ENCODE measurements around the gene ZKSCAN5. TPM values are rescaled to one million over a fixed set of nuclear protein-coding genes. Genes with fewer than 3 reads are reported as not detected.
"Not testable (repeated sequence)": the region's sequence is repeated elsewhere in the genome, so short reads cannot be mapped to it uniquely, and the experiment has no call there.

ZKSCAN5 gene
- total RNA-seq, 1 donor from 2014 or later, result 15.3 TPM

GRCh38 chr7:99500637-99501009, 3.8 kb upstream of the ZKSCAN5 start:
- Histone ChIP-seq H3K4me2 (ENCODE audit: low read length) (peak overlapping the region; percentile 97), H3K4me1 (ENCODE audit: insufficient read depth, low read length) (peaks cover 10% of the 10 kb centered on the region), H3K79me2 (ENCODE audit: insufficient read depth, low read length) (peaks cover 61% of the 10 kb centered on the region), H2AFZ (ENCODE audit: low read depth, low read length) (peak overlapping the region; percentile 85), H3K27ac (ENCODE audit: low read depth, low read length) (peak overlapping the region; percentile 90), H3K9ac (ENCODE audit: low read length) (peak overlapping the region; percentile 96), H3K27me3 (ENCODE audit: insufficient read depth, low read length) (no peaks in the 10 kb centered on the region), H3K9me3 (ENCODE audit: insufficient read depth, low read depth, low read length) (no peaks in the 10 kb centered on the region), H4K20me1 (ENCODE audit: insufficient read depth, low read length) (peaks cover 24% of the 10 kb centered on the region), H3K36me3 (ENCODE audit: insufficient read depth, low read length) (no peaks in the 10 kb centered on the region), H3K4me3 (ENCODE audit: insufficient read depth, low read depth, low read length) (peak overlapping the region; percentile 97)
- TF ChIP-seq CTCF (IDR thresholded peaks at IDR 0.05; ENCODE audit: insufficient read depth, low read depth, low read length) (no peak), EZH2 (IDR thresholded peaks at IDR 0.05; ENCODE audit: insufficient read depth, low read length) (no peak)
- no peaks in the 10 kb centered on the region for H3K27me3 Mint-ChIP-seq (ENCODE audit: low read depth, unreplicated experiment)
- no peaks in the 10 kb centered on the region for H3K9me3 Mint-ChIP-seq (ENCODE audit: unreplicated experiment)
- H3K36me3 Mint-ChIP-seq (ENCODE audit: low read depth, unreplicated experiment), result peaks cover 3% of the 10 kb centered on the region
- H3K4me1 Mint-ChIP-seq (ENCODE audit: low read depth, unreplicated experiment), result peaks cover 9% of the 10 kb centered on the region
- peak overlapping the region; percentile 98 for H3K27ac Mint-ChIP-seq (ENCODE audit: unreplicated experiment)
- FAIRE-seq (no peak), DNase-seq (ENCODE audit: low read depth) (no peak)
- H3K4me3 Mint-ChIP-seq (ENCODE audit: unreplicated experiment), result peak overlapping the region; percentile 100

GRCh38 chr7:99501236-99501635, 3.2 kb upstream of the ZKSCAN5 start:
- H3K4me1 ChIP-seq (ENCODE audit: insufficient read depth, low read length), result peaks cover 16% of the 10 kb centered on the region
- not testable (repeated sequence) for H3K9me3 Mint-ChIP-seq (ENCODE audit: unreplicated experiment); H3K9ac ChIP-seq (ENCODE audit: low read length); FAIRE-seq; H3K36me3 Mint-ChIP-seq (ENCODE audit: low read depth, unreplicated experiment); H2AFZ ChIP-seq (ENCODE audit: low read depth, low read length); H3K27me3 ChIP-seq (ENCODE audit: insufficient read depth, low read length); H3K27me3 Mint-ChIP-seq (ENCODE audit: low read depth, unreplicated experiment); H3K27ac Mint-ChIP-seq (ENCODE audit: unreplicated experiment); H3K4me3 ChIP-seq (ENCODE audit: insufficient read depth, low read depth, low read length); H3K9me3 ChIP-seq (ENCODE audit: insufficient read depth, low read depth, low read length); H3K36me3 ChIP-seq (ENCODE audit: insufficient read depth, low read length); H3K27ac ChIP-seq (ENCODE audit: low read depth, low read length); DNase-seq (ENCODE audit: low read depth)
- peaks cover 15% of the 10 kb centered on the region for H3K4me1 Mint-ChIP-seq (ENCODE audit: low read depth, unreplicated experiment)
- peaks cover 23% of the 10 kb centered on the region for H4K20me1 ChIP-seq (ENCODE audit: insufficient read depth, low read length)
- peak overlapping the region; percentile 97 for H3K4me2 ChIP-seq (ENCODE audit: low read length)
- H3K79me2 ChIP-seq (ENCODE audit: insufficient read depth, low read length), result peaks cover 61% of the 10 kb centered on the region
- peak overlapping the region; percentile 100 for H3K4me3 Mint-ChIP-seq (ENCODE audit: unreplicated experiment)

- peaks cover 3% of the 10 kb centered on the region for H3K36me3 Mint-ChIP-seq (ENCODE audit: low read depth, unreplicated experiment)
- Histone ChIP-seq H2AFZ (ENCODE audit: low read depth, low read length) (peak overlapping the region; percentile 92), H3K4me1 (ENCODE audit: insufficient read depth, low read length) (peaks cover 13% of the 10 kb centered on the region), H3K9me3 (ENCODE audit: insufficient read depth, low read depth, low read length) (no peaks in the 10 kb centered on the region), H4K20me1 (ENCODE audit: insufficient read depth, low read length) (peaks cover 6% of the 10 kb centered on the region), H3K4me3 (ENCODE audit: insufficient read depth, low read depth, low read length) (peak overlapping the region; percentile 89), H3K79me2 (ENCODE audit: insufficient read depth, low read length) (peaks cover 63% of the 10 kb centered on the region), H3K4me2 (ENCODE audit: low read length) (peak overlapping the region; percentile 94), H3K36me3 (ENCODE audit: insufficient read depth, low read length) (no peaks in the 10 kb centered on the region), H3K27me3 (ENCODE audit: insufficient read depth, low read length) (no peaks in the 10 kb centered on the region), H3K9ac (ENCODE audit: low read length) (peak overlapping the region; percentile 91), H3K27ac (ENCODE audit: low read depth, low read length) (peak overlapping the region; percentile 93)
- peak overlapping the region; percentile 99 for H3K4me3 Mint-ChIP-seq (ENCODE audit: unreplicated experiment)
- FAIRE-seq, result no peak
- peaks cover 13% of the 10 kb centered on the region for H3K4me1 Mint-ChIP-seq (ENCODE audit: low read depth, unreplicated experiment)
- no peaks in the 10 kb centered on the region for H3K9me3 Mint-ChIP-seq (ENCODE audit: unreplicated experiment)
- H3K27ac Mint-ChIP-seq (ENCODE audit: unreplicated experiment), result peak overlapping the region; percentile 99
- TF ChIP-seq EZH2 (IDR thresholded peaks at IDR 0.05; ENCODE audit: insufficient read depth, low read length) (no peak), CTCF (IDR thresholded peaks at IDR 0.05; ENCODE audit: insufficient read depth, low read depth, low read length) (no peak)
- DNase-seq (ENCODE audit: low read depth), result no peak
- H3K27me3 Mint-ChIP-seq (ENCODE audit: low read depth, unreplicated experiment), result no peaks in the 10 kb centered on the region
These were observed 220 bp upstream of the ZKSCAN5 start for GRCh38 chr7:99504281-99504602.

Measured in astrocyte (in vitro differentiated cells and primary cell).